NCI-H1105 (cell line): Measurements from ENCODE around the gene FETUB.
"Not testable (repeated sequence)": the region's sequence is repeated elsewhere in the genome, so short reads cannot be mapped to it uniquely, and the experiment has no call there.

ENCODE experiments used
- DNase-seq: peaks from one replicate; lab custom pipeline; 2025; lab: John Stamatoyannopoulos, UW

The FETUB gene

GRCh38 chr3:186613637-186614265 is 26.4 kb upstream of the FETUB start:
- no peak for DNase-seq

GRCh38 chr3:186614266-186614596 is 26.0 kb upstream of the FETUB start:
- no peak for DNase-seq

GRCh38 chr3:186614597-186615483 is 25.4 kb upstream of the FETUB start:
- DNase-seq = peak; percentile 86

- DNase-seq = no peak
These were observed 23.9 kb upstream of the FETUB start for GRCh38 chr3:186616299-186616617.

- DNase-seq = peak; percentile 83
These were observed 22.9 kb upstream of the FETUB start for GRCh38 chr3:186617036-186617946.

DNA sequence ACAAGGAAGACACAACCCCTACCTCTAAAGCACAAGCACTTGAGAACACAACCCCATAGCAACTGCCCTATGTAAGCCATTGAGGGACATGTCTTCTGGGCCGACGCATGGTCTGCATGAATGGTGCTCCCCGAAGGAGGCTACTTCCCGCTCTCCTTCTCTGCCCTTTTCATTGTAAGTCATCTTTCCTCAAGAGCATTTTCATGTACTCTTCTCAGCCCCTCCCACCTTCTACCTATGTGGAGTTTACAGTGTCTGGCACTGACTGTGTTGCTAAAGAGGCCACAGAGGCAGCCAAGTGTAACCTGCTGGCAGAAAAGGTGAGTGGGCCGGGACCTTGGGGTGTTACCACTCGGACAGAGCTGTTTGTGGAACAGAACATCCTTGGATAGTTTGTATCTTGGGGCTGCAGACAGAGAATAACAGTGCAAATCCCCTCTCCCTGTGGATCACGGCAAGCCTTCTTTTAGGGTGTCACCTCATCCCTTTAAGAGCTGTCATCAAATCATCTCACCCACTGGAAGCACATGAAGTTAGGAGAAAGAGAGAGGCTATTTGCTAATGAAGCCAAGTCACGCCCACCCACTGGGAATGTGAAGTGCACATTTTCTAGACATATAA is 21.8 kb upstream of the FETUB start:
- no peak for DNase-seq

GRCh38 chr3:186619787-186620212 is 20.4 kb upstream of the FETUB start:
- no peak for DNase-seq

DNA sequence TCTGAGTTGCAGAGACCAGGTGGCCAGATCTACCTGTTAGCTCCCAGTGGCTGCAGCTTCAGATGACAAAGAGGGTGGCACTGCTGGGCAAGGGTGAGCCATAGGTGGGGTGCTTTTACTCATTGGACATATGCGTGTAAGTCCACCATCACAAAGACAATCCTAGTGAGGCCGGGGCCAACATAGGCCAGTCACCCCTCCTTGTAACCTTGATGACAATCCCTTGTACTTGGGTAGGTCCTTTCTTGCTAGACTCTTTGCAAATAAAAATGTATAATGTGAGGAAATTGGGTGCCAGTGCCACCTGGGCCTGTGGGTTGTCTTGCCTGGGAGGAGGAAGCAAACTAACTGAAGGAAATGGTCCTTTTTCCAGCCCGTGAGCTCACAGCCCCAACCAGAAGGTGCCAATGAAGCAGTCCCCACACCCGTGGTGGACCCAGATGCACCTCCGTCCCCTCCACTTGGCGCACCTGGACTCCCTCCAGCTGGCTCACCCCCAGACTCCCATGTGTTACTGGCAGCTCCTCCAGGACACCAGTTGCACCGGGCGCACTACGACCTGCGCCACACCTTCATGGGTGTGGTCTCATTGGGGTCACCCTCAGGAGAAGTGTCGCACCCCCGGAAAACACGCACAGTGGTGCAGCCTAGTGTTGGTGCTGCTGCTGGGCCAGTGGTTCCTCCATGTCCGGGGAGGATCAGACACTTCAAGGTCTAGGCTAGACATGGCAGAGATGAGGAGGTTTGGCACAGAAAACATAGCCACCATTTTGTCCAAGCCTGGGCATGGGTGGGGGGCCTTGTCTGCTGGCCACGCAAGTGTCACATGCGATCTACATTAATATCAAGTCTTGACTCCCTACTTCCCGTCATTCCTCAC is 19.7 kb upstream of the FETUB start:
- DNase-seq = no peak

GRCh38 chr3:186621894-186622650 is 18.1 kb upstream of the FETUB start:
- no peak for DNase-seq

GRCh38 chr3:186622651-186623310 is 17.4 kb upstream of the FETUB start:
- DNase-seq = no peak

DNA sequence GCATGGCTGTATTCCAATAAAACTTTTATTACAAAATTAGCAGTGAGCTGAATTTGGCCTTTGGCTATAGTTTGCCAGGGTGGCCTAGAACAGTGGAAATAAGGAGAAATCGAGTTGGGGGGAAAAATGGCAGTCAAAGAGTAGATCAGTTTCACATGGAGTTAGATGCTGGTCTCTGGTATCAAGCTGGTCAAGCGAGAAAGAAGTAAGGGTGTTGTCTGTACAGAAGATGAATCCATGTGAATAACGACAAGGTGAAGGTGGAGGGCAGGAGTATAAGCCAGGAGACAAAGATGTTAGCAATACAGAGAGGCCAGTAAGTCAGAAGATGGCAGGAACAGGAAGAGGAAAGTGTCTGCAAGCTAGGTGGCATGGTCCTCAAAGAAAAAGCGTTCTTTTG is 15.6 kb upstream of the FETUB start:
- DNase-seq = no peak

GRCh38 chr3:186625600-186626042 is 14.6 kb upstream of the FETUB start:
- no peak for DNase-seq

DNA sequence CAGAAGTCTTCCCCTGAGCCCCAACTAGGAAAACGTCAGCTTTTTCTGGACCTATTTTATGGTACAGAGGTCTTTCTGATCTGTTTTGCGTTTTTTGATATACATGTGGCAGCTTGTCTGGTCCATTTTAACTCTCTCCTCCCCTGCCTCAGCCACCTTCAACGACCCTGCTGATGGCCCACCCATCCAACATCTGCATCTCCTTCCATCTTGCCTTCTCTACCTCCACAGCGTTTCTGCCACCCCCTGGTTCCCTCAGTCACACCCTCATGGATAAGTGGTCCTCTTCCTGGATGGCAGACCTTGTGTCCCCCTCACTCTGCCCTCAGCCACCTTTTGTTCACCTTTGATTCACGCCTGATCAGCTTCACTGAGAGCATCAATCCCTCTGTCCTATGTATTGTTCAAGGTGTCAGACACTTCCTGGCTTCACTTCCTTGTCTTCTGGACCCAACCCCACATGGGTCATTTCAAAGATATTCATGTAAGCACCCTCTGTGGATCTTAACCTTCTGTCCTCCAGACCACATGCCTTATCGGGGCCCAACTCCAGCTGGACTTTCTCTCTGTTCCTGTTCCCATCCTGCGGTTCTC is 13.8 kb upstream of the FETUB start:
- DNase-seq = no peak

DNA sequence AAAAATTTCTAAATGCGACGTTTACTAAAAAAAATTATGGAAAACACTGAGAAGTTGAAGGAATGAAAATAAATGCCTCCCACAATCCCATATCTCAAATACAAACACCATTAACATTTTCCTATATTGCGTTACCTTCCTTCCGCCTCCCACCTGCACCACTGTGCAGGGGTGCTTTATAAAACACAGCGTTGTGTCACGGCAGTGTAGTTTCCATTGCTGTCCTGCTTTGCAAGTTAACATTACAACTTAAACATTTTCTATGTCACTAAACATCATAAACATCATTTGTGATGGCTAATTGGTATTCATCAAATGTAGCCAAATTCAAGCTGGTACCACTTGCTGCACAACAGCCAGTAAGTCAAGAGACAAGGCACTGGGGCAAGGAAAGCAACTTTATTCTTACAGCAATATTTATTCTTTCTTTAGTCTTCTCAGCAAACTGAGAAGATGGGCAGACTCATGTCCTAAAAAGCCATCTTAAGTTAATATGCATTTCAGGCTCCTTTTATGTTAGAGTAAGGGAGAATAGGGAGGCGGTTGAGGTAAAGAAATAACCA is 12.3 kb upstream of the FETUB start:
- no peak for DNase-seq

- DNase-seq = no peak
These were observed 11.4 kb upstream of the FETUB start for GRCh38 chr3:186628756-186629155.

- no peak for DNase-seq
These were observed 9.1 kb upstream of the FETUB start for GRCh38 chr3:186630950-186631641.

DNA sequence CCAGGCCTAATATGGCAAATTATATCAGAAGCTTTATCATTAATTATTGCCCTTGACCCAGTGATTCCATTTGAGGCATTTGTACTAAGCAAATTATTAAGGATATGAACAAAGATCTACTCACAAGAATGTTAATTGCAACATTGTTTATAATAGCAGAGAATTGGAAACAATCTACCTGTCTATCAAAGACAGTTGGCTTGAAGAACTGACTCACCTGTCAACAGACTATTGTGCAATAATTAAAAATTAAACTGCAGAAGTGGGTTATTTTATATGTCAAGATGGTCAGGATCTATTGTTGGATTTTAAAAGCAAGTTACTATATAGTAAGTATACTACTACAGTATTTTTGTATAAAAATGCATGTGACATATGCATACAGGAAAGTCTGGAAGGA is 6.7 kb upstream of the FETUB start:
- DNase-seq = no peak

GRCh38 chr3:186634207-186634606 is 6.0 kb upstream of the FETUB start:
- DNase-seq = not testable (repeated sequence)

GRCh38 chr3:186635532-186635931 is 4.7 kb upstream of the FETUB start:
- DNase-seq = no peak
